Measurements from ENCODE around the gene ATP2A3. TPM values are rescaled to one million over a fixed set of nuclear protein-coding genes. Genes with fewer than 3 reads are reported as not detected.
A peak's percentile ranks its signal among the peaks of the same experiment; 100 is the strongest.

Gene ATP2A3
- polyA plus RNA-seq, 3 donors: 6.9 to 46.5 (median 9.5) TPM

- peaks cover 18 to 32% of the 10 kb centered on the region in 2 donors for H3K4me1 ChIP-seq (ENCODE audit: control insufficient read depth in 1 of 2, insufficient read depth in 2 of 2, low read length in 2 of 2)
- peaks cover 35 to 37% of the 10 kb centered on the region in 2 donors for H3K36me3 ChIP-seq (replicated peaks in 1 of 2; ENCODE audit: control insufficient read depth in 1 of 2, insufficient read depth in 2 of 2, low read length in 2 of 2)
- TF ChIP-seq, protein P1, sequence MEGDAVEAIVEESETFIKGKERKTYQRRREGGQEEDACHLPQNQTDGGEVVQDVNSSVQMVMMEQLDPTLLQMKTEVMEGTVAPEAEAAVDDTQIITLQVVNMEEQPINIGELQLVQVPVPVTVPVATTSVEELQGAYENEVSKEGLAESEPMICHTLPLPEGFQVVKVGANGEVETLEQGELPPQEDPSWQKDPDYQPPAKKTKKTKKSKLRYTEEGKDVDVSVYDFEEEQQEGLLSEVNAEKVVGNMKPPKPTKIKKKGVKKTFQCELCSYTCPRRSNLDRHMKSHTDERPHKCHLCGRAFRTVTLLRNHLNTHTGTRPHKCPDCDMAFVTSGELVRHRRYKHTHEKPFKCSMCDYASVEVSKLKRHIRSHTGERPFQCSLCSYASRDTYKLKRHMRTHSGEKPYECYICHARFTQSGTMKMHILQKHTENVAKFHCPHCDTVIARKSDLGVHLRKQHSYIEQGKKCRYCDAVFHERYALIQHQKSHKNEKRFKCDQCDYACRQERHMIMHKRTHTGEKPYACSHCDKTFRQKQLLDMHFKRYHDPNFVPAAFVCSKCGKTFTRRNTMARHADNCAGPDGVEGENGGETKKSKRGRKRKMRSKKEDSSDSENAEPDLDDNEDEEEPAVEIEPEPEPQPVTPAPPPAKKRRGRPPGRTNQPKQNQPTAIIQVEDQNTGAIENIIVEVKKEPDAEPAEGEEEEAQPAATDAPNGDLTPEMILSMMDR (IDR thresholded peaks at IDR 0.05): no peak
- peaks cover 39 to 42% of the 10 kb centered on the region in 2 donors for H3K36me3 Mint-ChIP-seq
- H3K79me2 ChIP-seq (ENCODE audit: insufficient read depth, low read length): no peaks in the 10 kb centered on the region
- peaks cover 27% of the 10 kb centered on the region for H4K20me1 ChIP-seq (ENCODE audit: insufficient read depth, low read length)
- intact Hi-C loops (cut with micrococcal nuclease): loop anchor here (2.0 to 10.0 kb wide), 7 partner anchors 39 to 269 kb away; partner anchors contain the start of gene ATP2A3 (in 2 of the 2)
- no peak overlapping the region for H3K4me2 ChIP-seq (replicated peaks; ENCODE audit: extremely low read depth, low read length, poor library complexity, severe bottlenecking)
- no peak overlapping the region for H3K27ac ChIP-seq (ENCODE audit: low read depth in 1 of 2, low read length in 2 of 2)
- H3K27me3 Mint-ChIP-seq (ENCODE audit: low read depth in 3 of 3): peaks cover 1 to 19% (median 3%) of the 10 kb centered on the region in 3 donors
- H3K4me1 Mint-ChIP-seq: peaks cover 26% of the 10 kb centered on the region
- H2AFZ ChIP-seq (ENCODE audit: insufficient read depth, low read depth, low read length, poor library complexity, severe bottlenecking): no peak overlapping the region
- H3K9me3 Mint-ChIP-seq: peaks cover 0 to 1% (median 0%) of the 10 kb centered on the region in 7 donors
- H3K4me3 ChIP-seq (replicated peaks in 1 of 3; ENCODE audit: low read depth in 2 of 3, low read length in 3 of 3): no peak overlapping the region
- peaks cover 0 to 4% of the 10 kb centered on the region in 2 donors for H3K27me3 ChIP-seq (ENCODE audit: control insufficient read depth in 2 of 2, insufficient read depth in 2 of 2, low read length in 2 of 2)
- no peak for DNase-seq
- H3K9ac ChIP-seq (ENCODE audit: insufficient read depth, low read length, poor library complexity, severe bottlenecking): no peak overlapping the region
- 42% methylated on average over 23 of the region's 46 CpGs for WGBS (ENCODE audit: insufficient coverage)
- peak overlapping the region in 1 of 2 donors; percentile 30 for H3K4me3 Mint-ChIP-seq
- H3K27ac Mint-ChIP-seq: peak overlapping the region in 6 of 7 donors; percentile 54 to 92 (median 80)
- no peaks in the 10 kb centered on the region for H3K9me3 ChIP-seq (replicated peaks in 1 of 2; ENCODE audit: control insufficient read depth in 1 of 2, insufficient read depth in 1 of 2, low read length in 2 of 2)
Observed at GRCh38 chr17:4003501-4004421, 39.5 kb upstream of the ATP2A3 start.

GRCh38 chr17:4003131-4003500 lies 38.9 kb upstream of the ATP2A3 start:
- H4K20me1 ChIP-seq (ENCODE audit: insufficient read depth, low read length): peaks cover 27% of the 10 kb centered on the region
- TF ChIP-seq, protein P1 (IDR thresholded peaks at IDR 0.05): no peak
- peak overlapping the region in 1 of 2 donors; percentile 71 for H3K27ac ChIP-seq (ENCODE audit: low read depth in 1 of 2, low read length in 2 of 2)
- no peaks in the 10 kb centered on the region for H3K79me2 ChIP-seq (ENCODE audit: insufficient read depth, low read length)
- H3K9me3 ChIP-seq (replicated peaks in 1 of 2; ENCODE audit: control insufficient read depth in 1 of 2, insufficient read depth in 1 of 2, low read length in 2 of 2): no peaks in the 10 kb centered on the region
- H3K4me2 ChIP-seq (replicated peaks; ENCODE audit: extremely low read depth, low read length, poor library complexity, severe bottlenecking): no peak overlapping the region
- intact Hi-C loops (cut with micrococcal nuclease): loop anchor here (2.0 to 10.0 kb wide), 5 partner anchors 41 to 268 kb away; partner anchors contain the start of gene ATP2A3 (in 1 of the 2)
- DNase-seq: no peak
- peaks cover 28 to 31% of the 10 kb centered on the region in 2 donors for H3K36me3 ChIP-seq (replicated peaks in 1 of 2; ENCODE audit: control insufficient read depth in 1 of 2, insufficient read depth in 2 of 2, low read length in 2 of 2)
- peak overlapping the region in 6 of 7 donors; percentile 79 to 92 (median 81) for H3K27ac Mint-ChIP-seq
- H3K27me3 Mint-ChIP-seq (ENCODE audit: low read depth in 3 of 3): peaks cover 1 to 19% (median 3%) of the 10 kb centered on the region in 3 donors
- peaks cover 18 to 32% of the 10 kb centered on the region in 2 donors for H3K4me1 ChIP-seq (ENCODE audit: control insufficient read depth in 1 of 2, insufficient read depth in 2 of 2, low read length in 2 of 2)
- no peak overlapping the region for H3K9ac ChIP-seq (ENCODE audit: insufficient read depth, low read length, poor library complexity, severe bottlenecking)
- H3K4me3 Mint-ChIP-seq: peak overlapping the region in 1 of 2 donors; percentile 30
- peaks cover 0 to 4% of the 10 kb centered on the region in 2 donors for H3K27me3 ChIP-seq (ENCODE audit: control insufficient read depth in 2 of 2, insufficient read depth in 2 of 2, low read length in 2 of 2)
- peaks cover 33 to 36% of the 10 kb centered on the region in 2 donors for H3K36me3 Mint-ChIP-seq
- 86% methylated on average over 21 of the region's 21 CpGs for WGBS (ENCODE audit: insufficient coverage)
- peaks cover 26% of the 10 kb centered on the region for H3K4me1 Mint-ChIP-seq
- H3K4me3 ChIP-seq (replicated peaks in 1 of 3; ENCODE audit: low read depth in 2 of 3, low read length in 3 of 3): no peak overlapping the region
- H2AFZ ChIP-seq (ENCODE audit: insufficient read depth, low read depth, low read length, poor library complexity, severe bottlenecking): no peak overlapping the region
- peaks cover 0 to 3% (median under 1%) of the 10 kb centered on the region in 7 donors for H3K9me3 Mint-ChIP-seq

Measured in CD14-positive monocyte (primary cell).